Measurements from ENCODE around the gene S100P.

- no peak for TF ChIP-seq CTCF (conservative IDR thresholded peaks at IDR 0.05)
- no peak for TF ChIP-seq EZH2 (IDR thresholded peaks at IDR 0.05; ENCODE audit: low read depth)
These were observed 4.1 kb upstream of the S100P start for GRCh38 chr4:6689506-6689960.

Measured in PC-9 (cell line).